Stomach (tissue), 9 donors: Measurements from ENCODE around the gene CDH12. TPM values are rescaled to one million over a fixed set of nuclear protein-coding genes. Genes with fewer than 3 reads are reported as not detected.
A peak's percentile ranks its signal among the peaks of the same experiment; 100 is the strongest.

Experiments
- DNase-seq, 2 donors: peaks; one replicate each; pipeline versions ENCODE4 v3.0.0 to v3.0.0-alpha.2; 2013 to 2019
- H3K27ac ChIP-seq, 5 donors: fragments of 200-600 bp in 4 of 5; sonication (generic) in 4 of 5; one replicate each; pipeline ENCODE4 v1.5.1; 2013 to 2019; ENCODE audit warnings: mild to moderate bottlenecking in 1 of 5, moderate library complexity in 1 of 5
- H3K27me3 ChIP-seq, 3 donors: fragments of 200-600 bp; sonication (generic); one replicate each; pipeline ENCODE4 v1.5.1; 2017 to 2019; ENCODE audit warnings: mixed run types in 1 of 3
- H3K36me3 ChIP-seq, 4 donors: fragments of 200-600 bp; sonication (generic); 1 replicate in 3 of 4; 2 replicates in 1 of 4; pipeline ENCODE4 v1.5.1; 2016 to 2019
- H3K4me1 ChIP-seq, 4 donors: fragments of 200-600 bp; sonication (generic); one replicate each; pipeline ENCODE4 v1.5.1; 2016 to 2019
- H3K4me3 ChIP-seq, 4 donors: fragments of 200-600 bp; sonication (generic) in 3 of 4; one replicate each; pipeline ENCODE4 v1.5.1; 2016 to 2019; ENCODE audit warnings: mild to moderate bottlenecking in 1 of 4
- H3K9me3 ChIP-seq, 4 donors: fragments of 200-600 bp; sonication (generic); one replicate each; pipeline ENCODE4 v1.5.1; 2016 to 2019
- CTCF ChIP-seq, 7 experiments: fragments of 450-650 bp in 4 of 7; fragments of 200-600 bp in 3 of 7; sonication (generic) in 3 of 7; IDR thresholded peaks; one replicate each; pipeline ENCODE4 v1.5.1; 2016 to 2019; ENCODE audit warnings: antibody characterized with exemption in 7 of 7, control low read depth in 2 of 7, mild to moderate bottlenecking in 1 of 7
- EP300 ChIP-seq: sonication (generic); formaldehyde crosslinking; IDR thresholded peaks from one replicate; pipeline ENCODE4 v1.6.1; 2017; ENCODE audit warnings: antibody characterized with exemption
- POLR2A ChIP-seq, 4 donors: fragments of 450-650 bp; IDR thresholded peaks; one replicate each; pipeline ENCODE4 v1.6.1; 2016; ENCODE audit warnings: antibody characterized with exemption in 4 of 4, control low read depth in 2 of 4, mild to moderate bottlenecking in 1 of 4, moderate library complexity in 1 of 4
- POLR2AphosphoS5 ChIP-seq, 3 donors: sonication (generic); formaldehyde crosslinking; IDR thresholded peaks; one replicate each; pipeline ENCODE4 v1.6.1; 2016; ENCODE audit warnings: antibody characterized with exemption in 3 of 3
- WGBS, 5 donors: extraction: QIAGEN DNeasy Blood & Tissue Kit in 3 of 5; methylation state at CpG; one replicate each; pipeline versions ENCODE4 v1.1.5 to v1.1.7; 2013 to 2018; 5-methylcytosine and 5-hydroxymethylcytosine counted together
- intact Hi-C: fragments of 100-400 bp; cut with DNase I; formaldehyde crosslinking; loops from one replicate; pipeline ENCODE4 v1.15.1; 2023; ENCODE audit warnings: low total_unique reads
- polyA plus RNA-seq, 3 donors: library from polyadenylated mRNA; stranded (reverse); fragments of 200-250 nt; gene quantifications; one replicate each; pipeline ENCODE4 v1.2.3, GENCODE V29; 2013
- total RNA-seq, 5 donors: library from RNA; depleted of rRNA; stranded (reverse); fragments of >200 nt; gene quantifications; one replicate each; pipeline versions ENCODE4 v1.1.0 to v1.2.3, GENCODE V29; 2014 to 2016
- donor health status: healthy with polysubstance abuse.
- donor health status: Bipolar disorder and iron deficiency.
- donor health status: healthy.

CDH12 gene
- total and polyA plus RNA-seq, 8 donors = 0.76 to 1.3 TPM; not detected in 6

GRCh38 chr5:21847300-21847699 lies 1005.8 kb downstream of the CDH12 start:
- intact Hi-C loops = no loop called here

GRCh38 chr5:21844960-21845359 lies 1008.2 kb downstream of the CDH12 start:
- no peak overlapping the region for H3K4me3 ChIP-seq
- no peaks in the 10 kb centered on the region for H3K27me3 ChIP-seq
- intact Hi-C loops = no loop called here
- 75 to 95% (median 90%) methylated on average over 1 of the region's 1 CpG for WGBS, 5 donors
- no peak for TF ChIP-seq POLR2AphosphoS5 (IDR thresholded peaks at IDR 0.05)
- TF ChIP-seq EP300 = no peak
- no peak for TF ChIP-seq CTCF (IDR thresholded peaks at IDR 0.05)
- TF ChIP-seq POLR2A (IDR thresholded peaks at IDR 0.05) = no peak
- H3K36me3 ChIP-seq = no peaks in the 10 kb centered on the region
- DNase-seq = no peak
- no peaks in the 10 kb centered on the region for H3K9me3 ChIP-seq
- H3K27ac ChIP-seq = no peak overlapping the region
- H3K4me1 ChIP-seq = no peaks in the 10 kb centered on the region

More at GRCh38 chr5:21847300-21847699, 1005.8 kb downstream of the CDH12 start:
- H3K36me3 ChIP-seq = no peaks in the 10 kb centered on the region
- DNase-seq = no peak
- no peaks in the 10 kb centered on the region for H3K9me3 ChIP-seq
- no peak overlapping the region for H3K27ac ChIP-seq
- WGBS, 5 donors = 36 to 51% (median 44%) methylated on average over 2 of the region's 2 CpGs
- TF ChIP-seq CTCF (IDR thresholded peaks at IDR 0.05) (no peak), EP300 (no peak), POLR2AphosphoS5 (IDR thresholded peaks at IDR 0.05) (no peak), POLR2A (IDR thresholded peaks at IDR 0.05) (no peak)
- H3K4me3 ChIP-seq = no peak overlapping the region
- no peaks in the 10 kb centered on the region for H3K4me1 ChIP-seq
- H3K27me3 ChIP-seq = no peaks in the 10 kb centered on the region

- TF ChIP-seq POLR2A (IDR thresholded peaks at IDR 0.05) = no peak
- TF ChIP-seq CTCF (IDR thresholded peaks at IDR 0.05) = no peak
- TF ChIP-seq POLR2AphosphoS5 (IDR thresholded peaks at IDR 0.05) = no peak
- no peak for TF ChIP-seq EP300
- no peaks in the 10 kb centered on the region for H3K4me1 ChIP-seq
- H3K27ac ChIP-seq = no peak overlapping the region
- H3K27me3 ChIP-seq = no peaks in the 10 kb centered on the region
- H3K36me3 ChIP-seq = no peaks in the 10 kb centered on the region
- DNase-seq = peak in 1 of 2 donors; percentile 7
- intact Hi-C loops = no loop called here
- H3K4me3 ChIP-seq = no peak overlapping the region
- no peaks in the 10 kb centered on the region for H3K9me3 ChIP-seq
These were observed 1018.3 kb downstream of the CDH12 start for GRCh38 chr5:21834863-21835262.

- H3K27me3 ChIP-seq = no peaks in the 10 kb centered on the region
- no peaks in the 10 kb centered on the region for H3K9me3 ChIP-seq
- WGBS, 5 donors = 78 to 85% (median 79%) methylated on average over 6 of the region's 6 CpGs
- H3K4me3 ChIP-seq = no peak overlapping the region
- no peaks in the 10 kb centered on the region for H3K4me1 ChIP-seq
- no peak for DNase-seq
- intact Hi-C loops = no loop called here
- no peaks in the 10 kb centered on the region for H3K36me3 ChIP-seq
- no peak overlapping the region for H3K27ac ChIP-seq
- TF ChIP-seq EP300 (no peak), POLR2A (IDR thresholded peaks at IDR 0.05) (no peak), CTCF (IDR thresholded peaks at IDR 0.05) (no peak), POLR2AphosphoS5 (IDR thresholded peaks at IDR 0.05) (no peak)
These were observed 1021.9 kb downstream of the CDH12 start for GRCh38 chr5:21831145-21831787.
